HepG2 (cell line): ENCODE measurements around the gene TPM1. TPM values are rescaled to one million over a fixed set of nuclear protein-coding genes. Genes with fewer than 3 reads are reported as not detected.

Experiments used
- CTCF ChIP-seq: sonication (generic); formaldehyde crosslinking; IDR thresholded peaks from 2 replicates; pipeline ENCODE4 v1.5.0; 2020; ENCODE audit warnings: mild to moderate bottlenecking, missing genetic modification reagents, moderate library complexity
- EZH2 ChIP-seq: conservative IDR thresholded peaks from 2 replicates; pipeline ENCODE4 v1.6.1; 2012; ENCODE audit warnings: mild to moderate bottlenecking, low read depth, low read length, moderate library complexity
- FOXA1 ChIP-seq, 2 experiments: fragments of 450-650 bp in 1 of 2; sonication (generic) in 1 of 2; formaldehyde crosslinking in 1 of 2; IDR thresholded peaks; 2 replicates each; pipeline versions ENCODE4 v1.4.0 to v1.6.1; 2016 to 2020; ENCODE audit warnings: missing genetic modification reagents in 1 of 2
- FOXK1 ChIP-seq: sonication (generic); formaldehyde crosslinking; IDR thresholded peaks from 2 replicates; pipeline ENCODE4 v1.4.0; 2020; ENCODE audit warnings: low read depth, missing genetic modification reagents, borderline replicate concordance
- GABPB1 ChIP-seq: IDR thresholded peaks from 2 replicates; pipeline ENCODE4 v1.6.1; 2016; ENCODE audit warnings: mild to moderate bottlenecking, missing genetic modification reagents, moderate library complexity, missing compliant biosample characterization
- HNF4A ChIP-seq: sonication (generic); formaldehyde crosslinking; IDR thresholded peaks from 2 replicates; pipeline ENCODE4 v1.4.0; 2020; ENCODE audit warnings: missing genetic modification reagents
- KAT8 ChIP-seq: IDR thresholded peaks from 2 replicates; pipeline ENCODE4 v1.6.1; 2016; ENCODE audit warnings: missing genetic modification reagents, missing compliant biosample characterization
- KLF13 ChIP-seq: sonication (generic); formaldehyde crosslinking; IDR thresholded peaks from 2 replicates; pipeline ENCODE4 v1.4.0; 2020; ENCODE audit warnings: mild to moderate bottlenecking, missing genetic modification reagents
- MAZ ChIP-seq, 2 experiments: sonication (generic) in 1 of 2; formaldehyde crosslinking in 1 of 2; IDR thresholded peaks; 2 replicates each; pipeline versions ENCODE4 v1.5.0 to v1.6.1; 2012 to 2020; ENCODE audit warnings: low read depth in 2 of 2, mild to moderate bottlenecking in 2 of 2, borderline replicate concordance in 1 of 2, improper control_type of control experiment in 1 of 2, low read length in 1 of 2, missing genetic modification reagents in 1 of 2, moderate library complexity in 1 of 2
- MNT ChIP-seq: fragments of 450-650 bp; IDR thresholded peaks from 2 replicates; pipeline ENCODE4 v1.6.1; 2016
- MTA1 ChIP-seq: sonication (generic); formaldehyde crosslinking; IDR thresholded peaks from 2 replicates; pipeline ENCODE4 v1.4.0; 2020; ENCODE audit warnings: missing genetic modification reagents, mild to moderate bottlenecking, borderline replicate concordance
- NCOR1 ChIP-seq: fragments of 200-600 bp; sonication (generic); IDR thresholded peaks from 2 replicates; pipeline ENCODE4 v1.7.0; 2017; ENCODE audit warnings: antibody characterized with exemption, low read length, borderline replicate concordance
- SMAD1 ChIP-seq: sonication (generic); formaldehyde crosslinking; IDR thresholded peaks from 2 replicates; pipeline ENCODE4 v1.4.0; 2020; ENCODE audit warnings: missing genetic modification reagents, low read depth, mild to moderate bottlenecking, borderline replicate concordance
- SOX5 ChIP-seq: IDR thresholded peaks from 2 replicates; pipeline ENCODE4 v1.6.1; 2016; ENCODE audit warnings: borderline replicate concordance
- TARDBP ChIP-seq: sonication (generic); formaldehyde crosslinking; IDR thresholded peaks from 2 replicates; pipeline ENCODE4 v1.8.0; 2022; ENCODE audit warnings: mild to moderate bottlenecking, missing genetic modification reagents
- ZBTB20 ChIP-seq: sonication (generic); formaldehyde crosslinking; IDR thresholded peaks from 2 replicates; pipeline ENCODE4 v1.8.1; 2023; ENCODE audit warnings: missing genetic modification reagents, low read depth, mild to moderate bottlenecking, borderline replicate concordance
- ZNF614 ChIP-seq: IDR thresholded peaks from 2 replicates; pipeline ENCODE4 v1.6.1; 2018; ENCODE audit warnings: missing biosample characterization, missing genetic modification reagents, inconsistent platforms, borderline replicate concordance
- ZNF619 ChIP-seq: sonication (generic); formaldehyde crosslinking; IDR thresholded peaks from 2 replicates; pipeline ENCODE4 v1.4.0; 2020; ENCODE audit warnings: mild to moderate bottlenecking, missing genetic modification reagents
- ZNF670 ChIP-seq: sonication (generic); formaldehyde crosslinking; IDR thresholded peaks from 2 replicates; pipeline ENCODE4 v1.8.0; 2022; ENCODE audit warnings: mild to moderate bottlenecking, missing genetic modification reagents, borderline replicate concordance
- ZNF7 ChIP-seq: IDR thresholded peaks from 2 replicates; pipeline ENCODE4 v1.6.1; 2016; ENCODE audit warnings: missing biosample characterization, missing genetic modification reagents
- ZNF737 ChIP-seq: sonication (generic); formaldehyde crosslinking; IDR thresholded peaks from 2 replicates; pipeline ENCODE4 v1.5.0; 2020; ENCODE audit warnings: missing genetic modification reagents, mild to moderate bottlenecking, borderline replicate concordance
- ZNF746 ChIP-seq: sonication (generic); formaldehyde crosslinking; IDR thresholded peaks from 2 replicates; pipeline ENCODE4 v1.8.0; 2022; ENCODE audit warnings: mild to moderate bottlenecking, missing genetic modification reagents
- ZNF879 ChIP-seq: sonication (generic); formaldehyde crosslinking; IDR thresholded peaks from 2 replicates; pipeline ENCODE4 v1.8.1; 2023; ENCODE audit warnings: missing genetic modification reagents
- polyA plus RNA-seq, 8 experiments: library from polyadenylated mRNA; depleted of rRNA in 3 of 8; stranded (reverse) in 7 of 8; unstranded in 1 of 8; fragments of >200 nt; fragmentation: Illumina TruSeq in 4 of 8; extraction: Trizol in 4 of 8; gene quantifications; 2 replicates each; pipeline versions ENCODE4 v1.2.1 to v1.2.3, GENCODE V29; 2011 to 2016; ENCODE audit warnings: low read depth in 4 of 8, missing spikeins in 1 of 8, mixed read lengths in 1 of 8; ENCODE audit not compliant: insufficient read depth in 1 of 8
- total RNA-seq, 5 experiments: library from RNA; depleted of rRNA; stranded (reverse); fragments of >200 nt; fragmentation: Illumina TruSeq; extraction: Trizol; gene quantifications; 2 replicates each; pipeline ENCODE4 v1.2.3, GENCODE V29; 2016; ENCODE audit warnings: low read depth in 1 of 5
- TF ChIP-seq, protein P1 (sequence below): sonication (generic); formaldehyde crosslinking; IDR thresholded peaks from 2 replicates; pipeline ENCODE4 v1.8.0; 2022; ENCODE audit warnings: mild to moderate bottlenecking, missing genetic modification reagents, borderline replicate concordance
- TF ChIP-seq, protein P2 (sequence below): sonication (generic); formaldehyde crosslinking; IDR thresholded peaks from 2 replicates; pipeline ENCODE4 v1.8.1; 2023; ENCODE audit warnings: missing genetic modification reagents, mild to moderate bottlenecking, borderline replicate concordance

The TPM1 gene
- total and polyA plus RNA-seq, 2 of the 13 experiments (the other 11 are each of a cell fraction or from before 2014, with no cell fraction given) = 98.9 to 109 TPM

DNA sequence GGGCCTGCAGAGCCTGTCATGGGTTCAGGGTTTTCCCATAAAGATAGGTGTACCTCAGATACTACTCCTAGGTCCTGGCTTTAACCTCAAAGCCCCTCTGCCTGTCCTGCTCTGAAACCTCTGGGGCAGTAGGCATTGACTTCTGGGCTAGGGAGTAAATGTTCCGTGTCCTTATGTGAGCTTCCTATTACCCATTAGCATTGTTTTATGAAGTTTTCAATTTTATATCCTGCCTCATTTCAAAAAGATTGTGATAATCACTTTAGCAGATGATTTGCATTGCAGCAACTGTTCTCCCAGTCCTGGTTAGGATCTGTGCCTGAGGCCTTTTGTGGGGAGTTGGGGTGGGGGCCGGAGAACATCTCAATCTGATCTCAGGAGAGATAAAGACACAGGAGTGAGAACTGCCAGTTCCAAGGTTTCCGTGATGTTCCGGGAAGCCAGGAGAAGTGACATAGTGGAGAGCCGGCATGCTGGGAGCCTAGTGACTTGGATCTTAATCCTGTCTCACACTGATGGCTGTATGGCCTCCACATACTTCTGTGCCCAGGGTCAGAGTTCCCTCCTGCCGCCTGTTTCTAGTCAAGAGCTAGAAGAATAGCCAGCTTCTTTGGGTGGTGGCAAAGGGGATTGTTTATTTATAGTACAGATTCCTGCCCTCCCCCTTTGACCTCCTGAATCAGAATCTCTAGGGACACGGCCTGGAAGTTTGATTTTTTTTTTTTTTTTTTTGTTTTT is 10.6 kb downstream of the TPM1 start (continued):
- peak; percentile 25; the same call in 1 of the 2 replicates for TF ChIP-seq TARDBP (CRISPR knock-in tag)
- TF ChIP-seq KLF13 (CRISPR knock-in tag) = no peak
- no peak for TF ChIP-seq ZNF879 (CRISPR knock-in tag)
- peak; percentile 48; the same call in 1 of the 2 replicates for TF ChIP-seq HNF4A (CRISPR knock-in tag)
- no peak for TF ChIP-seq FOXA1 (IDR thresholded peaks at IDR 0.05)
- TF ChIP-seq FOXA1 (CRISPR knock-in tag; IDR thresholded peaks at IDR 0.05) = no peak
- no peak for TF ChIP-seq MAZ (IDR thresholded peaks at IDR 0.05; ENCODE audit: borderline replicate concordance, low read depth, low read length)
- no peak for TF ChIP-seq MAZ (CRISPR knock-in tag; IDR thresholded peaks at IDR 0.05; ENCODE audit: low read depth)
- 0 out of 2 replicates have a peak, but pooled peaks have one; percentile 25 for TF ChIP-seq ZNF614 (CRISPR knock-in tag)
- no peak; the same call in 1 of the 2 replicates for TF ChIP-seq NCOR1
- TF ChIP-seq MTA1 (CRISPR knock-in tag) = no peak
- 0 out of 2 replicates have a peak, but pooled peaks have one; percentile 28 for TF ChIP-seq KAT8 (CRISPR knock-in tag)
- no peak for TF ChIP-seq FOXK1
- TF ChIP-seq ZNF670 (CRISPR knock-in tag) = no peak
- TF ChIP-seq, protein P1, sequence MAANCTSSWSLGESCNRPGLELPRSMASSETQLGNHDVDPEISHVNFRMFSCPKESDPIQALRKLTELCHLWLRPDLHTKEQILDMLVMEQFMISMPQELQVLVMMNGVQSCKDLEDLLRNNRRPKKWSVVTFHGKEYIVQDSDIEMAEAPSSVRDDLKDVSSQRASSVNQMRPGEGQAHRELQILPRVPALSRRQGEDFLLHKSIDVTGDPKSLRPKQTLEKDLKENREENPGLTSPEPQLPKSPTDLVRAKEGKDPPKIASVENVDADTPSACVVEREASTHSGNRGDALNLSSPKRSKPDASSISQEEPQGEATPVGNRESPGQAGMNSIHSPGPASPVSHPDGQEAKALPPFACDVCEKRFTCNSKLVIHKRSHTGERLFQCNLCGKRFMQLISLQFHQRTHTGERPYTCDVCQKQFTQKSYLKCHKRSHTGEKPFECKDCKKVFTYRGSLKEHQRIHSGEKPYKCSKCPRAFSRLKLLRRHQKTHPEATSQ (CRISPR knock-in tag) = no peak
- no peak for TF ChIP-seq MNT
- no peak for TF ChIP-seq ZNF7 (CRISPR knock-in tag)
- no peak for TF ChIP-seq ZNF737 (CRISPR knock-in tag)
- TF ChIP-seq, protein P2, sequence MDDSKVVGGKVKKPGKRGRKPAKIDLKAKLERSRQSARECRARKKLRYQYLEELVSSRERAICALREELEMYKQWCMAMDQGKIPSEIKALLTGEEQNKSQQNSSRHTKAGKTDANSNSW = no peak
- no peak for TF ChIP-seq SMAD1 (CRISPR knock-in tag)
- peak; percentile 16; the same call in 1 of the 2 replicates for TF ChIP-seq SOX5 (CRISPR knock-in tag)
- peak; percentile 6; the same call in 1 of the 2 replicates for TF ChIP-seq CTCF (CRISPR knock-in tag)
- TF ChIP-seq ZNF619 = no peak
- TF ChIP-seq EZH2 = no peak
- no peak for TF ChIP-seq GABPB1 (CRISPR knock-in tag)
- TF ChIP-seq ZBTB20 = no peak
- TF ChIP-seq ZNF746 = no peak
